Esophagus (tissue), 2 donors: ENCODE data around the gene PCNA. TPM values are rescaled to one million over a fixed set of nuclear protein-coding genes. Genes with fewer than 3 reads are reported as not detected.
A peak's percentile ranks its signal among the peaks of the same experiment; 100 is the strongest.

Source experiments
- H3K27ac ChIP-seq, 2 donors: one replicate each; pipeline ENCODE4 v1.5.1; 2013; ENCODE audit warnings: low read depth in 2 of 2, mild to moderate bottlenecking in 2 of 2, inconsistent platforms in 1 of 2, low read length in 1 of 2, moderate library complexity in 1 of 2
- H3K27me3 ChIP-seq, 2 donors: one replicate each; pipeline ENCODE4 v1.6.1; 2013; ENCODE audit warnings: low read length in 2 of 2, control low read depth in 1 of 2, mild to moderate bottlenecking in 1 of 2; ENCODE audit not compliant: insufficient read depth in 2 of 2, control insufficient read depth in 1 of 2
- H3K36me3 ChIP-seq, 2 donors: one replicate each; pipeline ENCODE4 v1.6.1; 2013; ENCODE audit warnings: low read length in 1 of 2; ENCODE audit not compliant: control insufficient read depth in 2 of 2, insufficient read depth in 2 of 2
- H3K4me1 ChIP-seq, 2 donors: one replicate each; pipeline ENCODE4 v1.6.1; 2013; ENCODE audit warnings: low read length in 1 of 2; ENCODE audit not compliant: control insufficient read depth in 2 of 2, insufficient read depth in 2 of 2
- H3K4me3 ChIP-seq, 2 donors: one replicate each; pipeline ENCODE4 v1.5.1; 2013; ENCODE audit warnings: low read length in 2 of 2, mild to moderate bottlenecking in 2 of 2, low read depth in 1 of 2, moderate library complexity in 1 of 2
- H3K9me3 ChIP-seq, 2 donors: one replicate each; pipeline ENCODE4 v1.6.1; 2013; ENCODE audit warnings: mild to moderate bottlenecking in 2 of 2, low read depth in 1 of 2, low read length in 1 of 2, moderate library complexity in 1 of 2; ENCODE audit not compliant: control insufficient read depth in 2 of 2, insufficient read depth in 1 of 2
- WGBS, 2 donors: extraction: QIAGEN DNeasy Blood & Tissue Kit; methylation state at CpG; one replicate each; pipeline ENCODE4 v1.1.7; 2013; 5-methylcytosine and 5-hydroxymethylcytosine counted together
- polyA plus RNA-seq, 2 donors: library from polyadenylated mRNA; stranded (reverse); fragments of 200-250 nt; gene quantifications; one replicate each; pipeline ENCODE4 v1.2.3, GENCODE V29; 2013
- donor health status: healthy with polysubstance abuse.
- donor health status: Bipolar disorder and iron deficiency.

PCNA gene
- polyA plus RNA-seq, 2 donors, result 61.2 to 143 TPM

GRCh38 chr20:5127204-5127858, 7.6 kb upstream of the PCNA start:
- 0 to 1% methylated on average over 43 to 44 of the region's 44 CpGs for WGBS, 2 donors
- H3K4me1 ChIP-seq, result peaks cover 0 to 2% of the 10 kb centered on the region in 2 donors
- no peaks in the 10 kb centered on the region for H3K27me3 ChIP-seq

GRCh38 chr20:5126512-5127203, 6.9 kb upstream of the PCNA start, which contains the start of gene CDS2:
Gene CDS2, plus strand, starts transcription at chr20:5127008. Its CDS starts 85 bp downstream, at chr20:5127093.
- peak within 1 kb of the TSS; percentile 82 to 86 for H3K4me3 ChIP-seq
- peaks cover 0 to 2% of the 10 kb centered on the region in 2 donors for H3K4me1 ChIP-seq
- no peaks in the 10 kb centered on the region for H3K27me3 ChIP-seq
- no peaks in the 10 kb centered on the region for H3K36me3 ChIP-seq
- WGBS, 2 donors, result 0% methylated on average over 77 to 78 of the region's 78 CpGs
- H3K27ac ChIP-seq, result peak within 1 kb of the TSS; percentile 94 to 98
- no peaks in the 10 kb centered on the region for H3K9me3 ChIP-seq

More at GRCh38 chr20:5127204-5127858, 7.6 kb upstream of the PCNA start:
- Histone ChIP-seq H3K9me3 (no peaks in the 10 kb centered on the region), H3K4me3 (peak overlapping the region; percentile 82 to 86), H3K27ac (peak overlapping the region; percentile 94 to 98), H3K36me3 (no peaks in the 10 kb centered on the region)

GRCh38 chr20:5122873-5123260, 3.1 kb upstream of the PCNA start:
- Histone ChIP-seq H3K27me3 (no peaks in the 10 kb centered on the region), H3K36me3 (no peaks in the 10 kb centered on the region), H3K9me3 (no peaks in the 10 kb centered on the region), H3K4me3 (no peak overlapping the region), H3K4me1 (peaks cover 4 to 9% of the 10 kb centered on the region in 2 donors), H3K27ac (no peak overlapping the region)
- 94 to 95% methylated on average over 1 of the region's 1 CpG for WGBS, 2 donors

GRCh38 chr20:5120185-5120476, 373 bp upstream of the PCNA start:
- Histone ChIP-seq H3K27me3 (no peaks in the 10 kb centered on the region), H3K4me3 (peak overlapping the region; percentile 67 to 88), H3K4me1 (peaks cover 4 to 7% of the 10 kb centered on the region in 2 donors), H3K27ac (peak overlapping the region; percentile 69 to 97), H3K36me3 (no peaks in the 10 kb centered on the region), H3K9me3 (no peaks in the 10 kb centered on the region)
- WGBS, 2 donors, result 0% methylated on average over 9 of the region's 9 CpGs

GRCh38 chr20:5119143-5119434, 669 bp downstream of the PCNA start:
- Histone ChIP-seq H3K4me3 (peak overlapping the region; percentile 67 to 88), H3K27ac (peak overlapping the region; percentile 97), H3K36me3 (no peaks in the 10 kb centered on the region), H3K9me3 (no peaks in the 10 kb centered on the region), H3K27me3 (no peaks in the 10 kb centered on the region), H3K4me1 (peaks cover 4 to 7% of the 10 kb centered on the region in 2 donors)
- WGBS, 2 donors, result 0% methylated on average over 21 of the region's 21 CpGs

- peaks cover 4 to 7% of the 10 kb centered on the region in 2 donors for H3K4me1 ChIP-seq
- no peaks in the 10 kb centered on the region for H3K36me3 ChIP-seq
- H3K27me3 ChIP-seq, result no peaks in the 10 kb centered on the region
- H3K4me3 ChIP-seq, result peak overlapping the region; percentile 67 to 88
- peak overlapping the region; percentile 97 for H3K27ac ChIP-seq
- WGBS, 2 donors, result 5 to 6% methylated on average over 23 of the region's 23 CpGs
- H3K9me3 ChIP-seq, result no peaks in the 10 kb centered on the region
Observed at GRCh38 chr20:5118220-5119142, 1.3 kb downstream of the PCNA start.

- peaks cover 4 to 7% of the 10 kb centered on the region in 2 donors for H3K4me1 ChIP-seq
- no peaks in the 10 kb centered on the region for H3K27me3 ChIP-seq
- WGBS, 2 donors, result 67 to 68% methylated on average over 3 of the region's 3 CpGs
- H3K9me3 ChIP-seq, result no peaks in the 10 kb centered on the region
- no peak overlapping the region for H3K27ac ChIP-seq
- H3K4me3 ChIP-seq, result no peak overlapping the region
- H3K36me3 ChIP-seq, result no peaks in the 10 kb centered on the region
Observed at GRCh38 chr20:5116875-5117274, 2.9 kb downstream of the PCNA start.

- 27 to 53% methylated on average over 3 of the region's 3 CpGs for WGBS, 2 donors
- Histone ChIP-seq H3K4me1 (peaks cover 4 to 7% of the 10 kb centered on the region in 2 donors), H3K27ac (no peak overlapping the region), H3K4me3 (no peak overlapping the region), H3K36me3 (no peaks in the 10 kb centered on the region), H3K9me3 (no peaks in the 10 kb centered on the region), H3K27me3 (no peaks in the 10 kb centered on the region)
Observed at GRCh38 chr20:5114403-5114802, 5.4 kb downstream of the PCNA start.

GRCh38 chr20:5113615-5113986, 6.2 kb downstream of the PCNA start:
- 29 to 33% methylated on average over 3 of the region's 3 CpGs for WGBS, 2 donors
- Histone ChIP-seq H3K27me3 (no peaks in the 10 kb centered on the region), H3K9me3 (no peaks in the 10 kb centered on the region), H3K36me3 (no peaks in the 10 kb centered on the region), H3K27ac (peak overlapping the region; percentile 98), H3K4me1 (peaks cover 0 to 2% of the 10 kb centered on the region in 2 donors), H3K4me3 (peak overlapping the region; percentile 66 to 73)
